GM12892 (cell line): Measurements from ENCODE around the gene PRSS50.

Source experiments
- POLR2A ChIP-seq: IDR thresholded peaks from 2 replicates; pipeline ENCODE4 v1.6.1; 2011; ENCODE audit warnings: low read depth, low read length, control low read depth
- POLR2AphosphoS5 ChIP-seq: IDR thresholded peaks from 2 replicates; pipeline ENCODE4 v1.6.1; 2011; ENCODE audit warnings: low read depth, low read length, control low read depth

DNA sequence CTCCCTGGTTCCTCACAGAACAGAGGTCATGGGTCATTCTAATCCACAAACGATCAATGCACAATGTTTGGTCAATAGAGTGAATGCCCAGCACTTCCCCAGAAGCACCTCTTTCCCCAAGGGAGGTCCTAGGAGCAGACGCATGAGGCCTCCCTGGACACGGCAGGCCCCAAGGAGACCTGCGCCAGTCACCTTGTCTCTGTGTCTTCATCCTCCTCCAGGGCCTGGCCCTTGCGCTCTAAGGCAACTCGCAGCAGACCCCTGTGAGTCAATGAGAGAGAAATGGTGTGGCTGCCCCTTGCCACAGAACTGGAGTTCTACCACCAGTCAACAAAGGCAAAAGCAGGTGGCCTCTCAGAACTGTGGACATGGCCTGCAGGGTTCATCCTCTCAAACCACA is 42.2 kb downstream of the PRSS50 start:
- no peak for TF ChIP-seq POLR2AphosphoS5
- TF ChIP-seq POLR2A: no peak
